Lung (tissue), 12 donors: Measurements from ENCODE around the gene EI24. TPM values are rescaled to one million over a fixed set of nuclear protein-coding genes. Genes with fewer than 3 reads are reported as not detected.

Source experiments
- ATAC-seq: fragments of 200-7000 bp; cut with Tn5 transposase; one replicate; pipeline ENCODE4 v1.9.1; 2020; ENCODE audit warnings: moderate number of reproducible peaks; ENCODE audit not compliant: insufficient read depth, low FRiP score
- DNase-seq, 3 donors: peaks; one replicate each; pipeline ENCODE4 v3.0.0-alpha.2; 2013 to 2017
- H3K27ac ChIP-seq, 2 donors: one replicate each; pipeline ENCODE4 v1.5.1; 2013; ENCODE audit warnings: mild to moderate bottlenecking in 2 of 2, moderate library complexity in 2 of 2, control low read depth in 1 of 2, inconsistent platforms in 1 of 2, low read depth in 1 of 2, low read length in 1 of 2
- H3K27me3 ChIP-seq, 3 donors: one replicate each; pipeline ENCODE4 v1.5.1; 2013; ENCODE audit warnings: low read length in 2 of 3; ENCODE audit not compliant: control insufficient read depth in 3 of 3, insufficient read depth in 3 of 3
- H3K36me3 ChIP-seq, 4 donors: one replicate each; pipeline ENCODE4 v1.5.1; 2013; ENCODE audit warnings: low read length in 4 of 4, mild to moderate bottlenecking in 1 of 4, moderate library complexity in 1 of 4; ENCODE audit not compliant: control insufficient read depth in 4 of 4, insufficient read depth in 4 of 4
- H3K4me1 ChIP-seq, 5 donors: one replicate each; pipeline ENCODE4 v1.5.1; 2013; ENCODE audit warnings: low read length in 5 of 5, mild to moderate bottlenecking in 2 of 5, moderate library complexity in 1 of 5; ENCODE audit not compliant: control insufficient read depth in 5 of 5, insufficient read depth in 5 of 5
- H3K4me3 ChIP-seq: one replicate; pipeline ENCODE4 v1.5.1; 2013; ENCODE audit warnings: mild to moderate bottlenecking, control low read depth, moderate library complexity
- H3K9ac ChIP-seq, 2 donors: one replicate each; pipeline ENCODE4 v1.5.1; 2013; ENCODE audit warnings: low read length in 2 of 2, control low read depth in 1 of 2; ENCODE audit not compliant: insufficient read depth in 1 of 2
- H3K9me3 ChIP-seq, 4 donors: one replicate each; pipeline ENCODE4 v1.5.1; 2013; ENCODE audit warnings: low read length in 3 of 4, mild to moderate bottlenecking in 1 of 4, moderate library complexity in 1 of 4; ENCODE audit not compliant: control insufficient read depth in 4 of 4, insufficient read depth in 3 of 4
- CTCF ChIP-seq: IDR thresholded peaks from 2 replicates; pipeline ENCODE4 v1.5.1; 2012; ENCODE audit warnings: mild to moderate bottlenecking; ENCODE audit errors: control extremely low read depth, extremely low read depth
- WGBS, 2 donors: extraction: QIAGEN DNeasy Blood & Tissue Kit; methylation state at CpG; one replicate each; pipeline ENCODE4 v1.1.7; 2013; 5-methylcytosine and 5-hydroxymethylcytosine counted together
- polyA plus RNA-seq, 2 donors: library from polyadenylated mRNA; stranded (reverse); fragments of 200-250 nt; gene quantifications; one replicate each; pipeline ENCODE4 v1.2.1, GENCODE V29; 2013
- total RNA-seq, 2 donors: library from RNA; depleted of rRNA in 1 of 2; stranded (reverse); fragments of >200 nt in 1 of 2; gene quantifications; one replicate each; pipeline ENCODE4 v1.2.1, GENCODE V29; 2014 to 2021
- donor health status: control.
- donor health status: control.
- donor health status: Bipolar disorder and iron deficiency.
- donor health status: healthy.
- donor health status: DM: yes; HTN: yes; CAD: no.

The EI24 gene
- total and polyA plus RNA-seq, 4 donors = 36.7 to 84.8 (median 67.3) TPM

- ATAC-seq (no peak), DNase-seq (no peak)
- H3K4me1 ChIP-seq = no peaks in the 10 kb centered on the region
- no peak for TF ChIP-seq CTCF
- no peak overlapping the region for H3K27ac ChIP-seq
- WGBS, 2 donors = 67 to 73% methylated on average over 3 of the region's 3 CpGs
- H3K9ac ChIP-seq = no peak overlapping the region
- H3K4me3 ChIP-seq = no peak overlapping the region
- H3K36me3 ChIP-seq = no peaks in the 10 kb centered on the region
- H3K9me3 ChIP-seq = no peaks in the 10 kb centered on the region
- H3K27me3 ChIP-seq = no peaks in the 10 kb centered on the region
Observed at GRCh38 chr11:125564357-125564756, 4.9 kb upstream of the EI24 start.

- DNase-seq (no peak), ATAC-seq (no peak)
- H3K4me3 ChIP-seq = no peak overlapping the region
- H3K4me1 ChIP-seq = peaks cover 4 to 11% (median 9%) of the 10 kb centered on the region in 5 donors
- H3K9me3 ChIP-seq = no peaks in the 10 kb centered on the region
- H3K36me3 ChIP-seq = no peaks in the 10 kb centered on the region
- H3K9ac ChIP-seq = no peak overlapping the region
- H3K27ac ChIP-seq = no peak overlapping the region
- 96 to 97% methylated on average over 4 of the region's 4 CpGs for WGBS, 2 donors
- no peak for TF ChIP-seq CTCF
- no peaks in the 10 kb centered on the region for H3K27me3 ChIP-seq
Observed at GRCh38 chr11:125566235-125566634, 3.0 kb upstream of the EI24 start.

- whole genome bisulfite sequencing, 2 donors = 1 to 2% methylated on average over 9 of the region's 9 CpGs
- DNase-seq = peak in 2 of 3 donors; percentile 4 to 32
- Histone ChIP-seq H3K4me1 (peaks cover 4 to 11% (median 9%) of the 10 kb centered on the region in 5 donors), H3K27me3 (no peaks in the 10 kb centered on the region), H3K36me3 (peaks cover 3 to 18% (median 9%) of the 10 kb centered on the region in 4 donors), H3K9me3 (no peaks in the 10 kb centered on the region), H3K9ac (peak overlapping the region; percentile 81 to 85), H3K27ac (peak overlapping the region; percentile 93 to 94), H3K4me3 (peak overlapping the region; percentile 98)
- ATAC-seq = no peak
- no peak for TF ChIP-seq CTCF
Observed at GRCh38 chr11:125569915-125570621, 791 bp downstream of the EI24 start.
